Left ventricle myocardium inferior (tissue), 1 donor: ENCODE data around the gene FTO. TPM values are rescaled to one million over a fixed set of nuclear protein-coding genes. Genes with fewer than 3 reads are reported as not detected.

Source experiments
- DNase-seq: peaks from one replicate; pipeline ENCODE4 v3.0.0-alpha.2; 2020
- H3K27ac ChIP-seq: fragments of 200-600 bp; replicated peaks from 2 replicates; pipeline ENCODE4 v1.8.0; 2021
- H3K27me3 ChIP-seq: fragments of 200-600 bp; 2 replicates; pipeline ENCODE4 v1.8.0; 2021; ENCODE audit warnings: low read depth
- H3K36me3 ChIP-seq: fragments of 200-600 bp; 2 replicates; pipeline ENCODE4 v1.8.0; 2021
- H3K4me1 ChIP-seq: fragments of 200-600 bp; 2 replicates; pipeline ENCODE4 v1.8.0; 2021
- H3K4me3 ChIP-seq: fragments of 200-600 bp; 2 replicates; pipeline ENCODE4 v1.8.0; 2021; ENCODE audit warnings: mild to moderate bottlenecking, moderate library complexity
- H3K9me3 ChIP-seq: fragments of 200-600 bp; replicated peaks from 2 replicates; pipeline ENCODE4 v1.8.0; 2021
- intact Hi-C: fragments of 100-400 bp; cut with micrococcal nuclease; formaldehyde crosslinking; loops from one replicate; pipeline ENCODE4 v1.11.0; 2022
- total RNA-seq: library from RNA; stranded (reverse); fragmentation: NEBNext Ultra II Directional; extraction: Animal tissue kit (Norgen Biotek cat#: 25700); gene quantifications from one replicate; pipeline ENCODE4 v1.2.1, GENCODE V29; 2021
- TF ChIP-seq, protein P1 (sequence below): fragments of 200-600 bp; IDR thresholded peaks from 2 replicates; pipeline ENCODE4 v1.8.0; 2021; ENCODE audit warnings: antibody characterized with exemption, mild to moderate bottlenecking, borderline replicate concordance
- donor health status: DM: no; HTN: yes; CAD: no; lungs with severe emphysema.

FTO gene
- total RNA-seq, 1 donor from 2014 or later = 78.4 TPM

DNA sequence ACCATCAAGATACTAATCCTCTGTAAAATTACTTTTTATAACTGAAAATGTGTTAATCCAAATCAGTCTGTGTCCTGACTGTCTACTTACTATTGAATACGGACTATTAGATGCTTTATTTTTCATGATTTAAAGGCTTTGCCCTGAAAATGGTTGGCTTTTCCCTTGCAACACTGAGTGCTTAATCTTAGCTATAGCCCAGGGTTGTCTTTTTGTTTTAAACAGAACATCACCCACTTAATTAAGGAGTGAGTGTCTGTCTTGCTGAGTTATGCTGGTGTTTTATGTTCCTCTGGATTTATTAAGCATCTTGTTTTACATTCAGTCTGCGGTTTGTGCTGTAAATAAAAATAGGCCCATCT is 11.0 kb downstream of the FTO start:
- Histone ChIP-seq H3K4me1 (peaks cover 52% of the 10 kb centered on the region), H3K27me3 (no peaks in the 10 kb centered on the region), H3K9me3 (no peaks in the 10 kb centered on the region), H3K4me3 (no peak overlapping the region), H3K27ac (peak overlapping the region; percentile 5), H3K36me3 (no peaks in the 10 kb centered on the region)
- intact Hi-C loops = no loop called here
- TF ChIP-seq, protein P1, sequence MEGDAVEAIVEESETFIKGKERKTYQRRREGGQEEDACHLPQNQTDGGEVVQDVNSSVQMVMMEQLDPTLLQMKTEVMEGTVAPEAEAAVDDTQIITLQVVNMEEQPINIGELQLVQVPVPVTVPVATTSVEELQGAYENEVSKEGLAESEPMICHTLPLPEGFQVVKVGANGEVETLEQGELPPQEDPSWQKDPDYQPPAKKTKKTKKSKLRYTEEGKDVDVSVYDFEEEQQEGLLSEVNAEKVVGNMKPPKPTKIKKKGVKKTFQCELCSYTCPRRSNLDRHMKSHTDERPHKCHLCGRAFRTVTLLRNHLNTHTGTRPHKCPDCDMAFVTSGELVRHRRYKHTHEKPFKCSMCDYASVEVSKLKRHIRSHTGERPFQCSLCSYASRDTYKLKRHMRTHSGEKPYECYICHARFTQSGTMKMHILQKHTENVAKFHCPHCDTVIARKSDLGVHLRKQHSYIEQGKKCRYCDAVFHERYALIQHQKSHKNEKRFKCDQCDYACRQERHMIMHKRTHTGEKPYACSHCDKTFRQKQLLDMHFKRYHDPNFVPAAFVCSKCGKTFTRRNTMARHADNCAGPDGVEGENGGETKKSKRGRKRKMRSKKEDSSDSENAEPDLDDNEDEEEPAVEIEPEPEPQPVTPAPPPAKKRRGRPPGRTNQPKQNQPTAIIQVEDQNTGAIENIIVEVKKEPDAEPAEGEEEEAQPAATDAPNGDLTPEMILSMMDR = no peak
- no peak for DNase-seq

DNA sequence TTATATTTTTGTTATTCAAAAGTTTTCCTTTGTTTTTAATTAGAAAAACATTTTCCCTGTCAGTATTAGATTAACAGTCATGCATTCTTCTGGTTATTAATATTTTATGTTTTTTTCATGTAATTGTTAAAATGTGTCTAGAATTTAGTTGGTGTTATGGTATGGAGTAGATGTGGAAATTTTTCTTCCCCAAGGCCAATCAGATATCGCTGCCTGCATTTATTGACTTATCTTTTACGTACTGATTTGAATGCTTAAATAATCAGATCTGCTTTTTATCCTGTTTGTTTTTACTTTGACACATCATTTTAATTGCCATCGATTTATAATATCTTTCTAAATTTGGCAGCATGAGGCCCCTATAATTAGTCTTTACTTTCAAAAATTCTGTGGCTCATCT is 13.6 kb downstream of the FTO start:
- Histone ChIP-seq H3K36me3 (no peaks in the 10 kb centered on the region), H3K9me3 (no peaks in the 10 kb centered on the region), H3K4me1 (peaks cover 43% of the 10 kb centered on the region), H3K27me3 (no peaks in the 10 kb centered on the region), H3K4me3 (no peak overlapping the region), H3K27ac (no peak overlapping the region)
- intact Hi-C loops = no loop called here
- DNase-seq = no peak
- TF ChIP-seq, protein P1 = no peak

DNA sequence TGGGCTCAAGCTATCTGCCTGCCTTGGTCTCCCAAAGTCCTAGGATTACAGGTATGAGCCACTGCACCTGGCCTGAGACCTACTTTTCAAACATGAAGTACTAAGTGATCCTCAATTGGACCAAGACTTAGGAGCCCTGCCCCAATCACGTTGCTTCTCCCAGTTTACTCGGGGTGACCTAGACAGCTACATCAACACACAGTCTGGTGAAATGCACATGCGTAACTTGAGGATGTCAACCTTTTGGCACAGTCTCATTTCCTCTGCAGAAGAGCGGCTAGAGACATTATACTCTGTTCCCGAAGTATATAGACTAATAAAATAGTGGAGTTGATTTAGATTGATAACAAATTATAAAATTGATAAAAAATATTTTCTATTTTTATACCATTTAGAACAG is 17.1 kb downstream of the FTO start:
- Histone ChIP-seq H3K27ac (no peak overlapping the region), H3K4me3 (no peak overlapping the region), H3K4me1 (peaks cover 36% of the 10 kb centered on the region), H3K36me3 (no peaks in the 10 kb centered on the region), H3K27me3 (no peaks in the 10 kb centered on the region), H3K9me3 (no peaks in the 10 kb centered on the region)
- DNase-seq = no peak
- intact Hi-C loops = no loop called here
- TF ChIP-seq, protein P1 = no peak

DNA sequence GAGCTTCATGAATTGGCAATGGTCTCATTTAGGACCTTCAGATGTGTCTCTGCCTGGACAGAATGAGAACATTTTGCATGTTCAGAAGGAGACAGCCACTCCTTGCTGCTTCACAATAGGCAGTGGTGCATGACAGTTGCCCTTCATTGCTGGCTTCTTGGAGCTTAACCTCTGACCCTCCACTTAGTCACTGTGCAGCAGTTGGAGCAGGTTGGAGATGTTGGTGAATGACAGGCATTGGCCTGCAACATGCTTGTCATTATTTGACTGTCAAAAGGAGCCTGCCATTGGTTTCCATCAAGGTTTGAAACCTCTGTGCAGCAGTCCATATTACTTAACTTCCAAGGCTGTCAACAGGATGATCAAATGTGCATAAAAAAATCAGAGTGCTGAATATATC is 22.7 kb downstream of the FTO start:
- Histone ChIP-seq H3K9me3 (no peaks in the 10 kb centered on the region), H3K4me1 (peaks cover 43% of the 10 kb centered on the region), H3K27me3 (no peaks in the 10 kb centered on the region), H3K4me3 (no peak overlapping the region), H3K36me3 (no peaks in the 10 kb centered on the region), H3K27ac (no peak overlapping the region)
- no peak for DNase-seq
- TF ChIP-seq, protein P1 = no peak
- intact Hi-C loops = no loop called here

DNA sequence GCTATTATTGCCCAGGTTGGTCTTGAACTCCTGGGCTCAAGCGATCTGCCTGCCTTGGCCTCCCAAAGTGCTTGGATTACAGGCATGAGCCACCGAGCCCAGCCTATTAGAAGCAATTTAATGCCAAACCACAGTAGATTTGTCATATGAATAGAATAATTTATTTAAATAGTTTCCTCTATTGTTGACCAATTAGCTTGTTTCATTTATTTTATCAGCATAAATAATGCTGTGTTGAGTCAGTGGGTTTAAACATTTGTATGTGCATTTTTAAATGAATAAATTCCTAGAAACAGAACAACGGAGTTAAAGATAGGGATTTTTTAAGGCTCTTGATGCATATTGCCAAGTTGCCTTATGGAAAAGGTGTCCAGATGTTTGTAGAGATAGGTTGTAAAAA is 26.7 kb downstream of the FTO start:
- H3K9me3 ChIP-seq = no peaks in the 10 kb centered on the region
- no peak for DNase-seq
- H3K27ac ChIP-seq = no peak overlapping the region
- H3K27me3 ChIP-seq = no peaks in the 10 kb centered on the region
- TF ChIP-seq, protein P1 = no peak
- intact Hi-C loops = no loop called here
- H3K36me3 ChIP-seq = no peaks in the 10 kb centered on the region
- H3K4me3 ChIP-seq = no peak overlapping the region
- peaks cover 58% of the 10 kb centered on the region for H3K4me1 ChIP-seq
